Coronary artery (tissue), 2 donors: Measurements from ENCODE around the gene UTRN.
A peak's percentile ranks its signal among the peaks of the same experiment; 100 is the strongest.

Source experiments
- DNase-seq: peaks from one replicate; pipeline ENCODE4 v3.0.0-alpha.2; 2017; ENCODE audit warnings: low spot score
- H3K27ac ChIP-seq, 2 donors: fragments of 200-600 bp; sonication (generic); one replicate each; pipeline ENCODE4 v1.5.1; 2016 to 2019
- H3K4me3 ChIP-seq: fragments of 200-600 bp; sonication (generic); 2 replicates; pipeline ENCODE4 v1.5.1; 2016; ENCODE audit warnings: mild to moderate bottlenecking, moderate library complexity
- CTCF ChIP-seq: fragments of 200-600 bp; sonication (generic); IDR thresholded peaks from one replicate; pipeline ENCODE4 v1.5.1; 2019; ENCODE audit warnings: antibody characterized with exemption

Gene UTRN

GRCh38 chr6:144327081-144327480 lies 41.9 kb downstream of the UTRN start:
- Histone ChIP-seq H3K27ac (no peak overlapping the region), H3K4me3 (no peak overlapping the region)
- DNase-seq, result no peak

DNA sequence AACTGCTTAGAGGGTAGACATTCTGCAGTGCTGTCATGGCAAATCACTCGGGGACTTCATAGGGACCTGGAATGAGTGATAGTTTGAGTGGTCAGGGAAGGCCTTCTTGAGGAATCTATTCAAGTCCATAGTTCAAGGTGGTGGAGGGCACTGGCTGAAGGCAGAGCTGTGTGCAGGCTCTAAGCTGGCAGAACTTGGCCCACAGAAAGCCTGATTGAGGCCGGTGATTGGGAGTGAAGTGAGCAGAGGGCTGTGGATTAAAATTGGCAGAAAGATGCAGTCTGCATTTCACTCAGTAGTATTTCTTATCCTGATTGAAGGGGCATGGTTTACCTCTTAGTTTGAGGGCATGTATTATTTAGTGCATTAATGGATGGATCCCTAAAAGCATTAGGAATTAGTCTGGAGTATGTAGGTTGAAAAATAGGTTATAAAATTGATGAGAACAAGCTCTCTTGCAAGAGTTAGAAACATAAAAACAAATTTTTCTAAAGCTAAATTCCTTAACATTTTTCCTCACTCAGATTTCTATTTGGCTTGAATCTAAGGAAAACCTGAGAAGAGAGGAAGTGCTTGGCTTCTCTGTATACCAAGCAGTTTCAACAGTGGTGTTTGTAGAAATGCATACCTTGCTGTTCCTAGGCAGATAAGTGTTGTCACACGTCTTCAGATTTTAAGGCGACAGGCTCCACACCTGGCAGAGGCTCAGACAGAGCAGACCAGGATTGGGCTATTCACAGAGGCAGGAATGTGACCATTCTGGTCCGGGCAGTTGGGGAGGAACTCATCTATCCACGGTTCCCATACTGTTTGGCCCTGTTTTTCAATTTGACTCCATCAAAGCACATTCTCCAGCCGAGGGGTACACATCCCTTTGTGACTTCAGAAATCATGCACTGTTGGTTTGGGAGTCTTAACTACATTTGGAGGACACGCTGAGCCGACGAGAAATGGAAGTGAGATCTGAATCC lies 45.2 kb downstream of the UTRN start:
- no peak for TF ChIP-seq CTCF
- Histone ChIP-seq H3K4me3 (no peak overlapping the region), H3K27ac (no peak overlapping the region)
- DNase-seq, result no peak

More at GRCh38 chr6:144327081-144327480, 41.9 kb downstream of the UTRN start:
- no peak for TF ChIP-seq CTCF

GRCh38 chr6:144331491-144331969 lies 46.4 kb downstream of the UTRN start:
- no peak for DNase-seq
- H3K4me3 ChIP-seq, result no peak overlapping the region
- H3K27ac ChIP-seq, result no peak overlapping the region
- TF ChIP-seq CTCF, result no peak

GRCh38 chr6:144332177-144332576 lies 47.0 kb downstream of the UTRN start:
- Histone ChIP-seq H3K4me3 (no peak overlapping the region), H3K27ac (no peak overlapping the region)
- no peak for TF ChIP-seq CTCF
- DNase-seq, result no peak

DNA sequence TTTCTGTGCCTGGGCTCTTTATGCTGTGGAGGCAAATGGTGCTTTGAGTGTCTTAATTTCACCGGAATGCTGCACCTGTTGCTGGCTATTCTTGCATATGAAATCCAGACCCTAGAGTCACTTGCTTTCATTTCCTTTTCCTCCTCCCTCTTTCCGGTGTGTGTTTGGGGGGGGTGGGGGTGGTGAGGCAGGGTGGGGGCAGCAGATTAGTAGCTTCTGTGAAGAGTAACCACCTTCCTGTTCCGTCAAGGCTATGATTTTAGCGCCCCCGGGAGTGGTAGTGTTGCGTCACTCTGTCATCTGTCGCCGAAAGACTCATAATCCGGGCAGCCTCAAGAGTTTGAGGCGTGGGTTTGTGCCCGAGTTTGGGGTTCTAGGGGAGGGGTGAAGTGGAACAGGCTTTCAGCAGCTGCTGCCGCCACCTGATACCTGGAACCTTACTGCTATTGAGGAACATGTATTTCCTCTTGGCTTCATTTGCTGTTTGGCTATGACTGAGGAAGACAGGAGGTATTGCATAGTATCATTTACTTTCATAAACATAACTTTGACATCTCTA lies 49.1 kb downstream of the UTRN start:
- no peak for TF ChIP-seq CTCF
- Histone ChIP-seq H3K27ac (no peak overlapping the region), H3K4me3 (peak overlapping the region; percentile 31)
- no peak for DNase-seq
